CD4-positive, alpha-beta T cell treated with Interleukin-12 subunit alpha and Interleukin-12 subunit beta, for 1 hour (primary cell): ENCODE results near the gene NAA16.
A peak's percentile ranks its signal among the peaks of the same experiment; 100 is the strongest.
"Not testable (repeated sequence)": the region's sequence is repeated elsewhere in the genome, so short reads cannot be mapped to it uniquely, and the experiment has no call there.

Experiments used
- DNase-seq: peaks from one replicate; pipeline ENCODE4 v3.0.0-alpha.2; 2020

NAA16 gene

GRCh38 chr13:41411522-41411921, 100.5 kb downstream of the NAA16 start:
- peak; percentile 45 for DNase-seq

DNA sequence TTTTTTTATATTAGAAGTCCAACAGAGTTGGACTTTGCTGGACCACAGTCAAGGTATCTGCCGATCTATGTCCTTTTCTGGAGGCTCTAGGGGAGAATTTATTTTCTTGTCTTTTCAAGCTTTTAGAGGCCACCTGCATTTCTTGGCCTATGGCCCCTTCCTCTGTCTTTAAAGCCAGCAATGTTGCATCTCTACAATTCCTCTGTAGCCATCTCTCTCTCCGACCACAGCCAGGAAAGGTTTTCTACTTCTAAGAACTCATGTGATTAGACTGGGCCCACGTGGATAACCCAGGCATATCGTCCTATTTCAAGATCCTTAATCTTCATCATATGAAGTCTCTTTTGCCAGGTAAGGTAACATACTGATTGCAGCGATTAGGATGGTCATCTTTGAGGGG, 102.8 kb downstream of the NAA16 start:
- DNase-seq = no peak

- DNase-seq = no peak
Measured at GRCh38 chr13:41416276-41416675, 105.2 kb downstream of the NAA16 start.

DNA sequence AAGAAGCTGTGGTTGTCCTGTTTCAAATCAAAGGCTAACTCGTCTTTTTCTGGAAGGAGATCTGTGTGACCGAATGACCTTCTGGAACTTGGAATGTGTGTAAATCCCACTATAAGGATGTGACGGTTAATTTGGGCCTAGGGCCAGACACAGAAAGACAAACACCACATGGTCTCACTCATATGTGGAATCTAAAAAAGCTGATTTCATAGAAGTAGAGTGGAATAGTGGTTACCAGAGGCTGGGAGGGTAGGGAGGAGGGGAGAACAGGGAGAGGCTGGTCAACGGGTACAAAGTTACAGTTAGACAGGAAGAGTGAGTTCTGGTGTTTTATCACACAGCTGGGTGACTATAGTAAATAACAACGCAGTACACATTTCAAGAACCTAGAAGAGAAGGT, 107.0 kb downstream of the NAA16 start:
- no peak for DNase-seq

DNA sequence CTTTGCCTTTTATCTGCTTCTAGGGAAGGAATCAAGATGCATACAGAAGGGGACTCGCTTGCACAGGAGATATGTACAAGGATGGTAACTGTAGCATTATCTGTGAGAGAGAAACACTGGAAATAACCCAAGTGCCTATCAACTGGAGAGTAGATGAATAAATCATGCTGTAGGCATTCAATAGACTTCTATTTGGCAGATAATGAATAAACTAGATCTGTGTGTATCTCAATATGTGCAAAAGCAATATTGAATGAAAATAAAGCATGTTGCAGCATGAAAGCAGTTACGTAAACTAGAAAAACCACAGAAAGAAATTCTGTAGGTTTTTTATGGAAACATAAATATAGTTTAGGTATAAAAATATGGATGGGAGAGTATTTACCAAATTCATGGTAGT, 107.7 kb downstream of the NAA16 start:
- no peak for DNase-seq

- no peak for DNase-seq
Measured at GRCh38 chr13:41419206-41419605, 108.1 kb downstream of the NAA16 start.

- DNase-seq = no peak
Measured at GRCh38 chr13:41420146-41420545, 109.1 kb downstream of the NAA16 start.

- not testable (repeated sequence) for DNase-seq
Measured at GRCh38 chr13:41421330-41421729, 110.3 kb downstream of the NAA16 start.

DNA sequence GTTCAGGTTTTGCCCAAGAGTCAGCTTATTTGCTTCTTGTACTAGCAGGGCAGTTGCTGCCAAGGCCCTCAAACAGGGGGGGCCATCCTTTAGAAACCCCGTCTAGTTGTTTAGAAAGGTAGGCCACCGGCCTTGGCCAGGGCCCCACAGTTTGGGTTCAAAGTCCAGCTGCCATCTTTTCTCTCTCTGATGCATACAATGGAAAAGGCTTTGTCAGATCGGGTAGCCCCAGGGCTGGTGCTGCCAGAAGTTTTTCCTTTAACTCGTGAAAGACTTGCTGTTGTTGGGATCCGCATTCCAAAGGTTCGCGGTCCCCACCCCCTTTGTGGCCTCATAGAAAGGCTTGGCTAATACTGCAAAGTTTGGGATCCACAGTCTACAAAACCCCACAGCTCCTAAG, 110.9 kb downstream of the NAA16 start:
- DNase-seq = not testable (repeated sequence)

GRCh38 chr13:41423259-41423658, 112.2 kb downstream of the NAA16 start:
- DNase-seq = not testable (repeated sequence)

GRCh38 chr13:41424675-41425074, 113.6 kb downstream of the NAA16 start:
- DNase-seq = not testable (repeated sequence)

DNA sequence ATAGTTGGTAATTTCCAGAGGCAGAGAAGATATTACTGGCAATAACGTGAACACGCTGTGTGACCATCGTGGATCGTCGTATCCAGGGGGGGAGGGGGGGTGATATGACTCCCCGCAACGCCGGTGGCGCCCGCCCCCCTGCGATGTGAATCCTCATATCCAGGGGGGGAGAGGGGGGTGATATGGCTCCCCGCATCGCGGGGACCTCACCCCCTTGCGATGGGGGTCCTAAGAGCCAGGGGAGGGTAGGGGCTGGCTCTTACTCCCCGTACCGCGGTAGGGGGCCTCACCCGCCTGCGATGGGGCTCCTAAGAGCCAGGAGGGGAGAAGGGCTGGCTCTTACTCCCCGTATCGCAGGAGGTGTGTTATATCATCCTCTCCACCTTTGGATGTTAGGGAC, 115.0 kb downstream of the NAA16 start:
- DNase-seq = no peak
